IMR-90 (cell line): Measurements from ENCODE around the gene MPPED1. TPM values are rescaled to one million over a fixed set of nuclear protein-coding genes. Genes with fewer than 3 reads are reported as not detected.

Experiments
- ATAC-seq: fragments of 200-7000 bp; cut with Tn5 transposase; 2 replicates; pipeline ENCODE4 v1.9.1; 2020; ENCODE audit warnings: low read depth, mild to moderate bottlenecking, moderate library complexity
- BruUV-seq: library from RNA; stranded (reverse); fragments of 400-500 nt; replicated peaks from 2 replicates; lab custom pipeline; 2021; lab: Mats Ljungman, UMichigan
- CTCF ChIA-PET: fragments of 300-600 bp; formaldehyde crosslinking; extraction: SDS; loops from one replicate; lab custom pipeline; 2021; ENCODE audit warnings: antibody characterized with exemption; lab: Yijun Ruan, JAX
- POLR2A ChIA-PET: fragments of 300-600 bp; sonication (Branson Sonifier 250); formaldehyde crosslinking; loops from one replicate; lab custom pipeline; 2022; ENCODE audit warnings: antibody characterized with exemption; ENCODE audit not compliant: unreplicated experiment; lab: Charles Lee
- DNase-seq: peaks from one replicate; pipeline ENCODE4 v3.0.0; 2013
- H2AFZ ChIP-seq: replicated peaks from 2 replicates; pipeline ENCODE3; 2013; ENCODE audit warnings: low read length, mild to moderate bottlenecking; ENCODE audit not compliant: poor library complexity
- H2AK5ac ChIP-seq: 2 replicates; pipeline ENCODE4 v1.6.1; 2013; ENCODE audit warnings: low read depth, low read length, inconsistent platforms
- H2AK9ac ChIP-seq: replicated peaks from 2 replicates; pipeline ENCODE3; 2013; ENCODE audit warnings: mild to moderate bottlenecking, low read depth, low read length, moderate library complexity; ENCODE audit not compliant: poor library complexity
- H2BK120ac ChIP-seq: 2 replicates; pipeline ENCODE4 v1.6.1; 2013; ENCODE audit warnings: low read depth, low read length, inconsistent platforms
- H2BK15ac ChIP-seq: 3 replicates; pipeline ENCODE4 v1.6.1; 2013; ENCODE audit warnings: low read depth, low read length, inconsistent platforms
- H2BK20ac ChIP-seq: 2 replicates; pipeline ENCODE4 v1.6.1; 2013; ENCODE audit warnings: low read depth, mild to moderate bottlenecking, inconsistent platforms, low read length, moderate library complexity
- H2BK5ac ChIP-seq: 2 replicates; pipeline ENCODE4 v1.6.1; 2013; ENCODE audit warnings: mild to moderate bottlenecking, low read depth, low read length, inconsistent platforms; ENCODE audit not compliant: poor library complexity, severe bottlenecking
- H3K14ac ChIP-seq: replicated peaks from 2 replicates; pipeline ENCODE4 v1.6.1; 2013; ENCODE audit warnings: low read depth, low read length, inconsistent platforms
- H3K18ac ChIP-seq: 2 replicates; pipeline ENCODE4 v1.6.1; 2013; ENCODE audit warnings: low read depth, low read length, control low read depth
- H3K23ac ChIP-seq: 2 replicates; pipeline ENCODE4 v1.6.1; 2013; ENCODE audit warnings: low read depth, low read length, inconsistent platforms
- H3K27ac ChIP-seq: 2 replicates; pipeline ENCODE4 v1.5.1; 2013; ENCODE audit warnings: mild to moderate bottlenecking, control low read depth, low read length; ENCODE audit not compliant: insufficient read depth
- H3K27me3 ChIP-seq: 2 replicates; pipeline ENCODE4 v1.6.1; 2013; ENCODE audit warnings: low read length; ENCODE audit not compliant: control insufficient read depth, insufficient read depth
- H3K36me3 ChIP-seq: 2 replicates; pipeline ENCODE4 v1.6.1; 2013; ENCODE audit warnings: low read length, mixed read lengths; ENCODE audit not compliant: control insufficient read depth, insufficient read depth
- H3K4ac ChIP-seq: 2 replicates; pipeline ENCODE4 v1.6.1; 2013; ENCODE audit warnings: low read depth, low read length, inconsistent platforms
- H3K4me1 ChIP-seq: 2 replicates; pipeline ENCODE4 v1.6.1; 2013; ENCODE audit warnings: low read length, mixed read lengths; ENCODE audit not compliant: control insufficient read depth, insufficient read depth
- H3K4me2 ChIP-seq: 2 replicates; pipeline ENCODE4 v1.6.1; 2013; ENCODE audit warnings: low read depth, mild to moderate bottlenecking, control low read depth, low read length, moderate library complexity
- H3K4me3 ChIP-seq: 2 replicates; pipeline ENCODE4 v1.5.1; 2013; ENCODE audit warnings: low read depth, mild to moderate bottlenecking, control low read depth, low read length, moderate library complexity; ENCODE audit not compliant: insufficient read depth
- H3K56ac ChIP-seq: 2 replicates; pipeline ENCODE4 v1.6.1; 2013; ENCODE audit warnings: low read length, inconsistent platforms; ENCODE audit not compliant: insufficient read depth; ENCODE audit errors: extremely low read depth
- H3K79me1 ChIP-seq, 2 experiments: 2 replicates each; pipeline ENCODE4 v1.6.1; 2013; ENCODE audit warnings: low read length in 2 of 2, inconsistent platforms in 1 of 2, low read depth in 1 of 2
- H3K9ac ChIP-seq: 2 replicates; pipeline ENCODE4 v1.6.1; 2013; ENCODE audit warnings: low read depth, low read length, control low read depth
- H3K9me1 ChIP-seq: 2 replicates; pipeline ENCODE4 v1.6.1; 2013; ENCODE audit warnings: low read length, inconsistent platforms; ENCODE audit not compliant: insufficient read depth
- H3K9me3 ChIP-seq: 2 replicates; pipeline ENCODE4 v1.6.1; 2013; ENCODE audit warnings: low read length; ENCODE audit not compliant: control insufficient read depth, insufficient read depth
- H4K20me1 ChIP-seq: 2 replicates; pipeline ENCODE4 v1.6.1; 2013; ENCODE audit warnings: low read length, inconsistent platforms; ENCODE audit not compliant: insufficient read depth
- H4K5ac ChIP-seq: 2 replicates; pipeline ENCODE4 v1.6.1; 2013; ENCODE audit warnings: mild to moderate bottlenecking, low read depth, low read length, control low read depth
- H4K8ac ChIP-seq, 2 experiments: 2 replicates each; pipeline ENCODE4 v1.6.1; 2013; ENCODE audit warnings: low read depth in 2 of 2, low read length in 2 of 2, control low read depth in 1 of 2, inconsistent platforms in 1 of 2
- H4K91ac ChIP-seq: 2 replicates; pipeline ENCODE4 v1.6.1; 2013; ENCODE audit warnings: low read depth, low read length, inconsistent platforms; ENCODE audit not compliant: insufficient read depth
- BHLHE40 ChIP-seq: fragments of 150-350 bp; IDR thresholded peaks from 2 replicates; pipeline ENCODE4 v1.6.1; 2016; ENCODE audit warnings: mild to moderate bottlenecking, low read depth, low read length
- ELK1 ChIP-seq: fragments of 150-350 bp; IDR thresholded peaks from 2 replicates; pipeline ENCODE4 v1.6.1; 2016; ENCODE audit warnings: low read depth, mild to moderate bottlenecking, low read length, moderate library complexity, borderline replicate concordance
- RAD21 ChIP-seq: IDR thresholded peaks from 2 replicates; pipeline ENCODE4 v1.6.1; 2012; ENCODE audit warnings: low read length, improper control_type of control experiment
- WGBS, 2 experiments: methylation state at CpG; one replicate each; pipeline versions ENCODE4 v1.1.5 to v1.1.7; 2013; ENCODE audit warnings: missing lambda C conversion rate in 2 of 2; ENCODE audit not compliant: insufficient read length in 1 of 2; ENCODE audit errors: extremely low coverage in 2 of 2; 5-methylcytosine and 5-hydroxymethylcytosine counted together
- dilution Hi-C: fragments of 300-500 bp; cut with HindIII; formaldehyde crosslinking; loops from one replicate; pipeline ENCODE4 v1.14.3; 2018; ENCODE audit warnings: low sequenced_read_pairs; ENCODE audit not compliant: unreplicated experiment
- in situ Hi-C: fragments of 300-500 bp; cut with MboI; formaldehyde crosslinking; loops from 3 replicates; pipeline ENCODE4 v1.14.3; 2019; ENCODE audit warnings: low sequenced_read_pairs, inconsistent platforms, mixed read lengths
- intact Hi-C: fragments of 100-400 bp; cut with micrococcal nuclease; formaldehyde crosslinking; loops from 2 replicates; pipeline ENCODE4 v1.10.0; 2022
- polyA plus RNA-seq, 3 experiments: library from polyadenylated mRNA; depleted of rRNA; stranded (reverse); fragments of >200 nt; gene quantifications; 2 replicates each; pipeline ENCODE4 v1.2.3, GENCODE V29; 2012; ENCODE audit warnings: low replicate concordance in 1 of 3
- total RNA-seq: library from RNA; depleted of rRNA; stranded (reverse); fragments of >200 nt; gene quantifications from 2 replicates; pipeline ENCODE4 v1.2.3, GENCODE V29; 2012

The MPPED1 gene
- total and polyA plus RNA-seq, 2 of the 4 experiments (the other 2 are of a cell fraction) = not detected

GRCh38 chr22:43385770-43386641 lies 25.8 kb upstream of the MPPED1 start (continued):
- no peak for TF ChIP-seq ELK1
- TF ChIP-seq RAD21 = peak; percentile 97

GRCh38 chr22:43387815-43388214 lies 24.0 kb upstream of the MPPED1 start:
- WGBS, 2 experiments = no CpG with 5 or more reads among the region's 7 CpGs
- H3K4ac ChIP-seq = no peak overlapping the region

More at GRCh38 chr22:43387815-43388214, 24.0 kb upstream of the MPPED1 start:
- in situ Hi-C loops = loop anchor here (25.0 kb wide), 1 partner anchor 1249 kb away; no protein-coding TSS in a partner anchor
- no peak overlapping the region for H4K5ac ChIP-seq
- no peaks in the 10 kb centered on the region for H3K9me1 ChIP-seq
- H3K27ac ChIP-seq = no peak overlapping the region
- no peak overlapping the region for H3K4me3 ChIP-seq
- DNase-seq (no peak), ATAC-seq (no peak)
- H3K79me1 ChIP-seq = no peaks in the 10 kb centered on the region
- CTCF ChIA-PET = no interaction called here
- H2AK5ac ChIP-seq = no peak overlapping the region
- no peak overlapping the region for H3K4me2 ChIP-seq
- no peak overlapping the region for H4K91ac ChIP-seq
- H3K56ac ChIP-seq = no peak overlapping the region
- no peaks in the 10 kb centered on the region for H3K4me1 ChIP-seq
- TF ChIP-seq BHLHE40 = no peak
- H2BK5ac ChIP-seq = no peak overlapping the region
- intact Hi-C loops = loop anchor here (1.0 to 2.0 kb wide), 4 partner anchors 408 to 559 kb away; no protein-coding TSS in a partner anchor
- no peaks in the 10 kb centered on the region for H3K36me3 ChIP-seq
- no peak overlapping the region for H2BK20ac ChIP-seq
- dilution Hi-C loops = no loop called here
- H3K9me3 ChIP-seq = no peaks in the 10 kb centered on the region
- H2AK9ac ChIP-seq = no peak overlapping the region
- H3K14ac ChIP-seq = no peak overlapping the region
- no peak overlapping the region for H2BK120ac ChIP-seq
- no peak overlapping the region for H4K8ac ChIP-seq
- H3K23ac ChIP-seq = no peak overlapping the region
- no TSS peak for BruUV-seq
- POLR2A ChIA-PET = no interaction called here
- H3K9ac ChIP-seq = no peak overlapping the region
- H2AFZ ChIP-seq = no peak overlapping the region
- peaks cover 18% of the 10 kb centered on the region; the same call in 1 of the 2 replicates for H3K27me3 ChIP-seq
- no peak overlapping the region for H3K18ac ChIP-seq
- no peak overlapping the region for H2BK15ac ChIP-seq
- H4K20me1 ChIP-seq = no peaks in the 10 kb centered on the region
